Panc1 (cell line): ENCODE measurements around the gene KIDINS220.

ENCODE experiments used
- CTCF ChIP-seq: fragments of 450-650 bp; IDR thresholded peaks from 2 replicates; pipeline ENCODE4 v1.5.1; 2017; ENCODE audit warnings: mild to moderate bottlenecking
- POLR2AphosphoS5 ChIP-seq: IDR thresholded peaks from 2 replicates; pipeline ENCODE4 v1.6.1; 2012; ENCODE audit warnings: mild to moderate bottlenecking, low read depth, low read length, moderate library complexity
- REST ChIP-seq, 2 experiments: IDR thresholded peaks; 2 replicates each; pipeline ENCODE4 v1.6.1; 2011 to 2012; ENCODE audit warnings: low read depth in 2 of 2, control low read depth in 1 of 2, low read length in 1 of 2, mild to moderate bottlenecking in 1 of 2, moderate library complexity in 1 of 2; ENCODE audit not compliant: insufficient read depth in 1 of 2
- SIN3A ChIP-seq: IDR thresholded peaks from 2 replicates; pipeline ENCODE4 v1.6.1; 2012; ENCODE audit warnings: low read depth, mild to moderate bottlenecking, low read length, moderate library complexity, borderline replicate concordance; ENCODE audit not compliant: insufficient read depth
- TCF7L2 ChIP-seq: IDR thresholded peaks from 2 replicates; pipeline ENCODE4 v1.6.1; 2011; ENCODE audit warnings: mild to moderate bottlenecking, low read depth, low read length, inconsistent platforms

- TF ChIP-seq CTCF: no peak
- TF ChIP-seq POLR2AphosphoS5: no peak
- TF ChIP-seq TCF7L2: no peak
- TF ChIP-seq REST (IDR thresholded peaks at IDR 0.05; ENCODE audit: insufficient read depth in 1 of 2, low read depth in 2 of 2, low read length in 1 of 2): no peak
- TF ChIP-seq SIN3A: no peak
These were observed 63.0 kb downstream of the KIDINS220 start for GRCh38 chr2:8774371-8774770.
